Measurements from ENCODE around the gene FOXP2.

Gene FOXP2

DNA sequence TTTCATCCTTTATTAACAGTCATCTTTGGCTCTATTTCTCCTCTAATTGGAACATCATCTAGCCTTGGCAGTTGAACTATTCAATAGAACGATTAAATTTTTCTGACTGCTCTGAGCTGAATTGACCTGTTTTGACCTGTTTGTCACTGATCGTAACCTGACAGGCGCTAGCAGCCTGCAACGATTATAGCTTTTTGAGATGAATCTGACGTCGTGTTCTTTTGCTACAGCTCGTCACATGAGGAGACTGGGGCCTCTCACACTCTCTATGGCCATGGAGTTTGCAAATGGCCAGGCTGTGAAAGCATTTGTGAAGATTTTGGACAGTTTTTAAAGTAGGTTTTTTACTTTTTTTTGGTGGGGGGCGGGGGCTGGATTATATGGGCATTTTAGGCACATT lies 229.8 kb downstream of the FOXP2 start:
- no peaks in the 10 kb centered on the region for H3K9me3 ChIP-seq (ENCODE audit: insufficient read depth, low read length, severe bottlenecking)
- ATAC-seq (ENCODE audit: insufficient read depth, low read depth): no peak

DNA sequence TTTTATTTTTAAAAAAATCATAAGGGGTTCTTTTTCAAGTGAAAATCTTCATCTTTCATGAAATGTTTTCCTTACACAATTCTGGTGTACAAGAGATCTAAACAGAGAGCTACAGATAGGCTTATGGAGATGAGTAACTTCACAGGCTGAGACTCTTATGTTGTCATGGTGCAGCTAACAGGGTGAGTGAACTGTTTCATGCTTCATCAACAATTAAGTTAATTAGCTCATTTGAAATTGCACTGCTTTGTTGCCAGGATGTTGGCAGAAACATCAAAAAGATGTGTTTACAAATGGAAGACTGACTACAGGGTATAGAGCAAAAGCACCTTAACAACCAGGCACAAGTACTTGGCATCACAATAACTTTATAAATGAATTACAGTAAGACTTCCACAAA lies 230.8 kb downstream of the FOXP2 start:
- DNase-seq (no peak), ATAC-seq (ENCODE audit: insufficient read depth, low read depth) (no peak)
- Histone ChIP-seq H3K9me3 (ENCODE audit: insufficient read depth, low read length, severe bottlenecking) (no peaks in the 10 kb centered on the region), H3K27me3 (ENCODE audit: insufficient read depth, low read length, poor library complexity) (no peaks in the 10 kb centered on the region), H3K4me3 (ENCODE audit: low read depth in 1 of 2, low read length in 2 of 2) (no peak overlapping the region), H3K4me2 (ENCODE audit: insufficient read depth, low read length) (no peak overlapping the region), H4K20me1 (ENCODE audit: insufficient read depth, low read length) (no peaks in the 10 kb centered on the region), H3K27ac (ENCODE audit: low read length) (no peak overlapping the region), H3K9ac (ENCODE audit: low read depth, low read length) (no peak overlapping the region), H3K36me3 (ENCODE audit: insufficient read depth, low read length) (no peaks in the 10 kb centered on the region), H3K79me2 (ENCODE audit: insufficient read depth, low read length) (no peaks in the 10 kb centered on the region), H3K4me1 (ENCODE audit: insufficient read depth, low read length) (no peaks in the 10 kb centered on the region), H2AFZ (ENCODE audit: low read depth, low read length) (no peak overlapping the region)
- no peak for TF ChIP-seq CTCF (IDR thresholded peaks at IDR 0.05; ENCODE audit: borderline replicate concordance, extremely low read depth, low read length, poor library complexity, severe bottlenecking)
- no peak for TF ChIP-seq EZH2 (IDR thresholded peaks at IDR 0.05; ENCODE audit: borderline replicate concordance, low read depth, low read length, severe bottlenecking)

More for the DNA sequence above, 229.8 kb downstream of the FOXP2 start:
- no peak overlapping the region for H3K4me2 ChIP-seq (ENCODE audit: insufficient read depth, low read length)
- no peak overlapping the region for H3K27ac ChIP-seq (ENCODE audit: low read length)
- no peaks in the 10 kb centered on the region for H3K4me1 ChIP-seq (ENCODE audit: insufficient read depth, low read length)
- TF ChIP-seq CTCF (IDR thresholded peaks at IDR 0.05; ENCODE audit: borderline replicate concordance, extremely low read depth, low read length, poor library complexity, severe bottlenecking) (no peak), EZH2 (IDR thresholded peaks at IDR 0.05; ENCODE audit: borderline replicate concordance, low read depth, low read length, severe bottlenecking) (no peak)
- H3K4me3 ChIP-seq (ENCODE audit: low read depth in 1 of 2, low read length in 2 of 2): no peak overlapping the region
- no peaks in the 10 kb centered on the region for H3K79me2 ChIP-seq (ENCODE audit: insufficient read depth, low read length)
- no peaks in the 10 kb centered on the region for H3K36me3 ChIP-seq (ENCODE audit: insufficient read depth, low read length)
- H2AFZ ChIP-seq (ENCODE audit: low read depth, low read length): no peak overlapping the region
- no peaks in the 10 kb centered on the region for H3K27me3 ChIP-seq (ENCODE audit: insufficient read depth, low read length, poor library complexity)
- H4K20me1 ChIP-seq (ENCODE audit: insufficient read depth, low read length): no peaks in the 10 kb centered on the region
- H3K9ac ChIP-seq (ENCODE audit: low read depth, low read length): no peak overlapping the region
- DNase-seq: no peak

DNA sequence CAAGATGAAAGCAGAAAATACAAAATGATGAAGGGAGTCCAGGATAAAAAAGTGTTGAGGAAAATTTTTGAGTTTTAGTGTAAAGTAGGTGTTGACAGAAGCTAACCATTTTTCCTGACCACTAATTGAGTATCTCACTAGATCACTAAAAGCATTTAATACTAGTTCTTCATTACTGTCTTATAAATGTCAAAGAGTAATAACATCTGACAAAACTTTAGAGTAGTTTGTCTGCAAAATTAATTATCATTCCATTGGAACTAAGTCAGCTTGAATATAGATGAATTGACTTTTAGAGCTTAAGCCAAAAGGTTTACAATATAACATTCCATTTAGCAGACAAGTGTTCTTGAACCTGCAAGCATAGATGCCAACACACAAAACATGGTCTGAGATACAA lies 232.9 kb downstream of the FOXP2 start:
- Histone ChIP-seq H3K4me2 (ENCODE audit: insufficient read depth, low read length) (no peak overlapping the region), H3K9me3 (ENCODE audit: insufficient read depth, low read length, severe bottlenecking) (no peaks in the 10 kb centered on the region), H3K79me2 (ENCODE audit: insufficient read depth, low read length) (no peaks in the 10 kb centered on the region), H3K27me3 (ENCODE audit: insufficient read depth, low read length, poor library complexity) (no peaks in the 10 kb centered on the region), H3K27ac (ENCODE audit: low read length) (no peak overlapping the region), H3K4me1 (ENCODE audit: insufficient read depth, low read length) (no peaks in the 10 kb centered on the region), H3K4me3 (ENCODE audit: low read depth in 1 of 2, low read length in 2 of 2) (no peak overlapping the region), H2AFZ (ENCODE audit: low read depth, low read length) (no peak overlapping the region), H4K20me1 (ENCODE audit: insufficient read depth, low read length) (no peaks in the 10 kb centered on the region), H3K36me3 (ENCODE audit: insufficient read depth, low read length) (no peaks in the 10 kb centered on the region), H3K9ac (ENCODE audit: low read depth, low read length) (no peak overlapping the region)
- TF ChIP-seq EZH2 (IDR thresholded peaks at IDR 0.05; ENCODE audit: borderline replicate concordance, low read depth, low read length, severe bottlenecking) (no peak), CTCF (IDR thresholded peaks at IDR 0.05; ENCODE audit: borderline replicate concordance, extremely low read depth, low read length, poor library complexity, severe bottlenecking) (no peak)
- DNase-seq (no peak), ATAC-seq (ENCODE audit: insufficient read depth, low read depth) (no peak)

- no peaks in the 10 kb centered on the region for H3K79me2 ChIP-seq (ENCODE audit: insufficient read depth, low read length)
Measured at GRCh38 chr7:114648117-114648516, 233.5 kb downstream of the FOXP2 start.

More at GRCh38 chr7:114648117-114648516, 233.5 kb downstream of the FOXP2 start:
- DNase-seq: no peak
- Histone ChIP-seq H3K27me3 (ENCODE audit: insufficient read depth, low read length, poor library complexity) (no peaks in the 10 kb centered on the region), H3K9me3 (ENCODE audit: insufficient read depth, low read length, severe bottlenecking) (no peaks in the 10 kb centered on the region), H3K36me3 (ENCODE audit: insufficient read depth, low read length) (no peaks in the 10 kb centered on the region), H2AFZ (ENCODE audit: low read depth, low read length) (no peak overlapping the region), H3K4me3 (ENCODE audit: low read depth in 1 of 2, low read length in 2 of 2) (no peak overlapping the region), H3K4me2 (ENCODE audit: insufficient read depth, low read length) (no peak overlapping the region), H3K9ac (ENCODE audit: low read depth, low read length) (no peak overlapping the region), H4K20me1 (ENCODE audit: insufficient read depth, low read length) (no peaks in the 10 kb centered on the region), H3K27ac (ENCODE audit: low read length) (no peak overlapping the region), H3K4me1 (ENCODE audit: insufficient read depth, low read length) (no peaks in the 10 kb centered on the region)
- no peak for TF ChIP-seq EZH2 (IDR thresholded peaks at IDR 0.05; ENCODE audit: borderline replicate concordance, low read depth, low read length, severe bottlenecking)
- no peak for TF ChIP-seq CTCF (IDR thresholded peaks at IDR 0.05; ENCODE audit: borderline replicate concordance, extremely low read depth, low read length, poor library complexity, severe bottlenecking)
- ATAC-seq (ENCODE audit: insufficient read depth, low read depth): no peak
